Measurements from ENCODE around the gene C3orf18.

GRCh38 chr3:50557915-50558314 lies 9.6 kb downstream of the C3orf18 start:
- TF ChIP-seq, protein P1, sequence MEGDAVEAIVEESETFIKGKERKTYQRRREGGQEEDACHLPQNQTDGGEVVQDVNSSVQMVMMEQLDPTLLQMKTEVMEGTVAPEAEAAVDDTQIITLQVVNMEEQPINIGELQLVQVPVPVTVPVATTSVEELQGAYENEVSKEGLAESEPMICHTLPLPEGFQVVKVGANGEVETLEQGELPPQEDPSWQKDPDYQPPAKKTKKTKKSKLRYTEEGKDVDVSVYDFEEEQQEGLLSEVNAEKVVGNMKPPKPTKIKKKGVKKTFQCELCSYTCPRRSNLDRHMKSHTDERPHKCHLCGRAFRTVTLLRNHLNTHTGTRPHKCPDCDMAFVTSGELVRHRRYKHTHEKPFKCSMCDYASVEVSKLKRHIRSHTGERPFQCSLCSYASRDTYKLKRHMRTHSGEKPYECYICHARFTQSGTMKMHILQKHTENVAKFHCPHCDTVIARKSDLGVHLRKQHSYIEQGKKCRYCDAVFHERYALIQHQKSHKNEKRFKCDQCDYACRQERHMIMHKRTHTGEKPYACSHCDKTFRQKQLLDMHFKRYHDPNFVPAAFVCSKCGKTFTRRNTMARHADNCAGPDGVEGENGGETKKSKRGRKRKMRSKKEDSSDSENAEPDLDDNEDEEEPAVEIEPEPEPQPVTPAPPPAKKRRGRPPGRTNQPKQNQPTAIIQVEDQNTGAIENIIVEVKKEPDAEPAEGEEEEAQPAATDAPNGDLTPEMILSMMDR (IDR thresholded peaks at IDR 0.05) = no peak
- no peak for TF ChIP-seq POLR2AphosphoS5 (IDR thresholded peaks at IDR 0.05)
- no peak for TF ChIP-seq EP300 (IDR thresholded peaks at IDR 0.05)
- no peak for TF ChIP-seq POLR2A (IDR thresholded peaks at IDR 0.05)
